Vagina (tissue), 2 donors: ENCODE results near the gene CSF3R. TPM values are rescaled to one million over a fixed set of nuclear protein-coding genes. Genes with fewer than 3 reads are reported as not detected.
A peak's percentile ranks its signal among the peaks of the same experiment; 100 is the strongest.

Experiments
- DNase-seq, 2 donors: peaks; one replicate each; pipeline ENCODE4 v3.0.0-alpha.2; 2017; ENCODE audit errors: extremely low spot score in 2 of 2
- H3K27ac ChIP-seq: fragments of 200-600 bp; sonication (generic); one replicate; pipeline ENCODE4 v1.5.1; 2019
- H3K27me3 ChIP-seq: fragments of 200-600 bp; sonication (generic); one replicate; pipeline ENCODE4 v1.5.1; 2019
- H3K36me3 ChIP-seq, 2 donors: fragments of 200-600 bp; sonication (generic); one replicate each; pipeline ENCODE4 v1.5.1; 2017 to 2019
- H3K4me1 ChIP-seq: fragments of 200-600 bp; sonication (generic); one replicate; pipeline ENCODE4 v1.5.1; 2019
- H3K4me3 ChIP-seq, 2 donors: fragments of 200-600 bp; sonication (generic); 1 replicate in 1 of 2; 2 replicates in 1 of 2; pipeline ENCODE4 v1.5.1; 2016 to 2019
- H3K9me3 ChIP-seq: fragments of 200-600 bp; sonication (generic); one replicate; pipeline ENCODE4 v1.5.1; 2019
- POLR2A ChIP-seq, 2 donors: fragments of 450-650 bp; IDR thresholded peaks; one replicate each; pipeline ENCODE4 v1.6.1; 2017; ENCODE audit warnings: antibody characterized with exemption in 2 of 2, mild to moderate bottlenecking in 2 of 2, moderate library complexity in 2 of 2
- POLR2AphosphoS5 ChIP-seq, 2 donors: sonication (generic); formaldehyde crosslinking; IDR thresholded peaks; one replicate each; pipeline ENCODE4 v1.9.0; 2017; ENCODE audit warnings: antibody characterized with exemption in 2 of 2, mild to moderate bottlenecking in 2 of 2, low read depth in 1 of 2; ENCODE audit not compliant: insufficient read depth in 1 of 2
- intact Hi-C: fragments of 100-400 bp; cut with DNase I; formaldehyde crosslinking; loops from one replicate; pipeline ENCODE4 v1.15.1; 2023
- total RNA-seq: library from RNA; depleted of rRNA; stranded (reverse); fragments of >200 nt; gene quantifications from one replicate; pipeline ENCODE4 v1.2.3, GENCODE V29; 2016
- TF ChIP-seq, protein P1 (sequence below), 3 experiments: fragments of 450-650 bp in 2 of 3; fragments of 200-600 bp in 1 of 3; sonication (generic) in 1 of 3; IDR thresholded peaks; one replicate each; pipeline ENCODE4 v1.5.1; 2017 to 2019; ENCODE audit warnings: antibody characterized with exemption in 3 of 3, mild to moderate bottlenecking in 2 of 3, moderate library complexity in 2 of 3

Gene CSF3R
- total RNA-seq, 1 donor from 2014 or later, result 8.8 TPM

DNA sequence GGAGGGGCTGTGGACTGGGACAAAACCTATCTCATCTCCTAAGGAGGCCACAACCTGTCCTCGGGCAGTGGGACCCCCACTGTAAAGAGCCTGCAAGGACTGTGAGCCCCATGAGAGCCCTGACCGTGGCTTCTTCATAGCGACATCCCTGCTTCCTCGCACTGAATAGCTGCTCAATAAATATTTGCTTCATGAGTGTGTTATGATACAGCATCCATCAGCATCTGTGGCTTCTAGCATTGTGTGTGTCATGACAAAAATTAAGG, 40.5 kb upstream of the CSF3R start:
- H3K27ac ChIP-seq, result no peak overlapping the region
- H3K36me3 ChIP-seq, result no peaks in the 10 kb centered on the region
- DNase-seq, result peak in 1 of 2 donors; percentile 90
- no peaks in the 10 kb centered on the region for H3K4me1 ChIP-seq
- H3K9me3 ChIP-seq, result no peaks in the 10 kb centered on the region
- H3K27me3 ChIP-seq, result no peaks in the 10 kb centered on the region
- no peak overlapping the region for H3K4me3 ChIP-seq
- intact Hi-C loops, result no loop called here
- TF ChIP-seq, protein P1, sequence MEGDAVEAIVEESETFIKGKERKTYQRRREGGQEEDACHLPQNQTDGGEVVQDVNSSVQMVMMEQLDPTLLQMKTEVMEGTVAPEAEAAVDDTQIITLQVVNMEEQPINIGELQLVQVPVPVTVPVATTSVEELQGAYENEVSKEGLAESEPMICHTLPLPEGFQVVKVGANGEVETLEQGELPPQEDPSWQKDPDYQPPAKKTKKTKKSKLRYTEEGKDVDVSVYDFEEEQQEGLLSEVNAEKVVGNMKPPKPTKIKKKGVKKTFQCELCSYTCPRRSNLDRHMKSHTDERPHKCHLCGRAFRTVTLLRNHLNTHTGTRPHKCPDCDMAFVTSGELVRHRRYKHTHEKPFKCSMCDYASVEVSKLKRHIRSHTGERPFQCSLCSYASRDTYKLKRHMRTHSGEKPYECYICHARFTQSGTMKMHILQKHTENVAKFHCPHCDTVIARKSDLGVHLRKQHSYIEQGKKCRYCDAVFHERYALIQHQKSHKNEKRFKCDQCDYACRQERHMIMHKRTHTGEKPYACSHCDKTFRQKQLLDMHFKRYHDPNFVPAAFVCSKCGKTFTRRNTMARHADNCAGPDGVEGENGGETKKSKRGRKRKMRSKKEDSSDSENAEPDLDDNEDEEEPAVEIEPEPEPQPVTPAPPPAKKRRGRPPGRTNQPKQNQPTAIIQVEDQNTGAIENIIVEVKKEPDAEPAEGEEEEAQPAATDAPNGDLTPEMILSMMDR (IDR thresholded peaks at IDR 0.05), result no peak
- TF ChIP-seq POLR2A (IDR thresholded peaks at IDR 0.05) (no peak), POLR2AphosphoS5 (IDR thresholded peaks at IDR 0.05; ENCODE audit: insufficient read depth in 1 of 2, low read depth in 1 of 2) (no peak)

DNA sequence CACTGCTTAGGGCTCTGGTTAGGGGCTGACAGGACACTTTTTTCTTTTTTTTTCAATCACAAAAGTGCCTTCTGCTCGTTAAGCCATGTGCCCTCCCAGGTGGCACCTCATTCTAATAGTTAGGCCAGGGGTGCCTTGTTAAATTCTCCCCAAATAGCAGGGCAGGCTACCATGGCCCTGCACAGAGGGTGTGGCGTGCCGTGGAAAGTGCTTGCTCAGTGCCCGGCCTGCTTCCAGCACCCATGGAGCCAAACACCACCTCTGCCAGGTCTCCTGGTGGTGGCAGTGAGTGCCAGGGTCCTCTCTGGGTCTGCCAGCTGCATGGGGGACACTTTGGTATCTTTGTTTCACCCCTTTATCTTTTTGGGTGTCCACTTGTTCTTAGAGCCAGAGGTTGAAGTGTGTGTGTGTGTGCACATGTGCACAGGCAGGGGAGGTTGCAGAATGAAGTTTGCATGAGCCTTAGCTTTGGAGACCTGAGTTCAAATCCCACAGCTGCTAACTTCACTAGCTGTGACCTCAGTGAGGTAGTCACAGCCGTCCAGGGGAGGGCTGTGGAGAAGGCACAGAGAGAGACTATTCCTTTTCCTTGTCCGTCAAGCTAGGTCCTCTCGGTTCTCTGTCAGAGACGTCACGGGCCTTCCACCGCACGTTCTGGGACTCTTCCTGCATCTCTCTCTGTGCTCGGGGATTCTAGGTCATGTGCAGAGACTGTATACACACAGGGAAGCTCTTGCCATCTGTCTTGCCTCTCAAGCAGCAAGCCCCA, 39.9 kb upstream of the CSF3R start:
- TF ChIP-seq, protein P1 (IDR thresholded peaks at IDR 0.05), result no peak
- TF ChIP-seq POLR2AphosphoS5 (IDR thresholded peaks at IDR 0.05; ENCODE audit: insufficient read depth in 1 of 2, low read depth in 1 of 2) (no peak), POLR2A (IDR thresholded peaks at IDR 0.05) (no peak)
- Histone ChIP-seq H3K4me1 (no peaks in the 10 kb centered on the region), H3K36me3 (no peaks in the 10 kb centered on the region), H3K9me3 (no peaks in the 10 kb centered on the region), H3K4me3 (no peak overlapping the region), H3K27me3 (no peaks in the 10 kb centered on the region), H3K27ac (no peak overlapping the region)
- peak in 1 of 2 donors; percentile 58 for DNase-seq
- intact Hi-C loops, result no loop called here

DNA sequence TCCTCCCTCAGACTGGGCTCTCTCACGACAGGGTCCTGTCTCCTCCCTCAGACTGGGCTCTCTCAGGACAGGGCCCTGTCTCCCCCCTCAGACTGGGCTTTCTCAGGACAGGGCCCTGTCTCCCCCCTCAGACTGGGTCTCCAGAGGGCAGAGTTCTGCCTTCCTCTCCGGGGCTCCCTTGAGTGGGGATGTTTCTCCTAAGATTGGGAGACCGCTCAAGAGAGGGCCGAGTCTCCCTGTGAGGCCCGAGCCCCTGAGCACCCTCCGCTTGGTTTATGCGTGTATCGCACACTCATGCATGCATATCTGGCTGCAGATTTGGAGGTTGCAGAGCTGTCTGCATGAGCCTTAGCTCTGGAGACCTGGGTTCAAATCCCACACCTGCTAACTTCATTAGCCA, 39.3 kb upstream of the CSF3R start:
- Histone ChIP-seq H3K9me3 (no peaks in the 10 kb centered on the region), H3K4me3 (no peak overlapping the region), H3K27me3 (no peaks in the 10 kb centered on the region), H3K27ac (no peak overlapping the region), H3K36me3 (no peaks in the 10 kb centered on the region), H3K4me1 (no peaks in the 10 kb centered on the region)
- DNase-seq, result peak in 1 of 2 donors; percentile 93
- intact Hi-C loops, result no loop called here
- no peak for TF ChIP-seq POLR2AphosphoS5 (IDR thresholded peaks at IDR 0.05; ENCODE audit: insufficient read depth in 1 of 2, low read depth in 1 of 2)
- no peak for TF ChIP-seq POLR2A (IDR thresholded peaks at IDR 0.05)
- TF ChIP-seq, protein P1 (IDR thresholded peaks at IDR 0.05), result no peak

DNA sequence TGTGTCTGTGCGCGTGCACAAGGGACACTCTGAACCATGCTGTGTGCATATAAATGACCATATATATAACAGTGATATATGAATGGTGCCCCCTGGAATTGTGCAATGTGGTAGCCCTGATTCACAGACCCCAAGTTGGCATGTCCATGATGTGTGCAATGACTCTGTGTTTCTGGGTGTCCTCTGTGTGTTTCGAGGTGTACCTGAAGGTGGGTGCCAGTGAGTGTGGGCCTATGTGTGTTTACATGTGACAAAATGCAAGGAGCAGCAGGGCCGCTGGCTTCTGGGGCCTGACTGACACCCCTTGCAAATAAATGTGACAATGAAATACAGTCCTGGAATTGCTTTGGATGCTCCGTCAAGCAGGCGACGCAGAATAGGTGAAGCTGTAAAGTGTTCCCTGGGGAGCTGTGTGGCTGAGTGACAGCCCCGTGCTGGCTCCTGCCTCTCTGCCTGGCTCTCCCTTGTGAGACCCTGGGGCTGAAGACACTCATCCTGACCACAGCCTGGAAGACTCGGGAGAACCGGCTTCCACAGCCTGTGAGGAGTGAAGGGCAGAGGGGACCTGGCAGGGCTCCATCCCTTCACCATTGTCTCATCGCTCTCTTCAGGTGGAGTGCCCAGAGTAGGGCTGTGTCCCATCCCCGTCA, 38.2 kb upstream of the CSF3R start:
- intact Hi-C loops, result no loop called here
- Histone ChIP-seq H3K9me3 (no peaks in the 10 kb centered on the region), H3K27me3 (no peaks in the 10 kb centered on the region), H3K36me3 (no peaks in the 10 kb centered on the region), H3K27ac (no peak overlapping the region), H3K4me1 (no peaks in the 10 kb centered on the region), H3K4me3 (no peak overlapping the region)
- TF ChIP-seq POLR2AphosphoS5 (IDR thresholded peaks at IDR 0.05; ENCODE audit: insufficient read depth in 1 of 2, low read depth in 1 of 2) (no peak), POLR2A (IDR thresholded peaks at IDR 0.05) (no peak)
- TF ChIP-seq, protein P1 (IDR thresholded peaks at IDR 0.05), result no peak
- peak in 1 of 2 donors; percentile 52 for DNase-seq

DNA sequence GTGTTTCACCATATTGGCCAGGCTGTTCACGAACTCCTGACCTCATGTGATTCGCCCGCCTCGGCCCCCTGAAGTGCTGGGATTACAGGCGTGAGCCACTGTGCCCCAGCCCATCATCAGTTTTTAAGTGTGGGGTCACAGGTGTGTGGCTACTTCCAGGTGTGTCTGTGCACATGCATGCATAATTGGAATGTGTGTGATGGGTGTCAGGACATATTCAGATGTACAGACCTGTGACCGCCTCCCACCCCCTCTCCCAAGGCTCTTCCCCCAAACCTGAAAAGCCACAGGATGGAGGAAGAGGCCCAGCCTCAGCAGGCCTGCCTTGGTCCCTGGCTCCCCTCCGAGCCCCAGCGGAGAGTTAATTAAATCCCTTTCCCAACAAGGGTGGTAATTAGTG, 37.3 kb upstream of the CSF3R start:
- H3K4me1 ChIP-seq, result no peaks in the 10 kb centered on the region
- H3K4me3 ChIP-seq, result no peak overlapping the region
- H3K9me3 ChIP-seq, result no peaks in the 10 kb centered on the region
- no peak overlapping the region for H3K27ac ChIP-seq
- H3K27me3 ChIP-seq, result no peaks in the 10 kb centered on the region
- TF ChIP-seq, protein P1 (IDR thresholded peaks at IDR 0.05), result no peak
- TF ChIP-seq POLR2AphosphoS5 (IDR thresholded peaks at IDR 0.05; ENCODE audit: insufficient read depth in 1 of 2, low read depth in 1 of 2), result no peak
- H3K36me3 ChIP-seq, result no peaks in the 10 kb centered on the region
- DNase-seq, result no peak
- intact Hi-C loops, result no loop called here
